Vagina (tissue), 2 donors: Measurements from ENCODE around the gene WDR54.

ENCODE experiments used
- POLR2A ChIP-seq, 2 donors: fragments of 450-650 bp; IDR thresholded peaks; one replicate each; pipeline ENCODE4 v1.6.1; 2017; ENCODE audit warnings: antibody characterized with exemption in 2 of 2, mild to moderate bottlenecking in 2 of 2, moderate library complexity in 2 of 2
- POLR2AphosphoS5 ChIP-seq, 2 donors: sonication (generic); formaldehyde crosslinking; IDR thresholded peaks; one replicate each; pipeline ENCODE4 v1.9.0; 2017; ENCODE audit warnings: antibody characterized with exemption in 2 of 2, mild to moderate bottlenecking in 2 of 2, low read depth in 1 of 2; ENCODE audit not compliant: insufficient read depth in 1 of 2
- TF ChIP-seq, protein P1 (sequence below), 3 experiments: fragments of 450-650 bp in 2 of 3; fragments of 200-600 bp in 1 of 3; sonication (generic) in 1 of 3; IDR thresholded peaks; one replicate each; pipeline ENCODE4 v1.5.1; 2017 to 2019; ENCODE audit warnings: antibody characterized with exemption in 3 of 3, mild to moderate bottlenecking in 2 of 3, moderate library complexity in 2 of 3

DNA sequence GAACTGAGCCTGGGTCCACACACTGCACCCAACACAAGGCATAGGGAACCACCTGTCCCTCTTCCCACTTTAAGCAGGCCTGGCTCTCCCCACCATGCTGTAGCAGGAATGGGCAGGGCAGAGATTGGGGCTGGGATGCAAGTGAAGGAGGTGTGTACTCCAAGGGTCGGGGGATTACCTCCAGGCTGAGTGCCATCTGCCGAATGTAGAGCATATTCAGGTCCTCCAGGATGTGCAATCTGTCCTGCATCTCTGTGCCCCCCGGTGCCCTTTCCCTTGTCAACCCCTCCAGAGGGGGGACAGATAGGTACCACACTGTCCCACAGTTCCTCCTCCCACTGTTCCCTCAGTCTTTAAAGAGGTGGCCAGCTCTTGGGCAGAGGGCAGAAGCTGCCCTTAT, 17.8 kb downstream of the WDR54 start:
- TF ChIP-seq, protein P1, sequence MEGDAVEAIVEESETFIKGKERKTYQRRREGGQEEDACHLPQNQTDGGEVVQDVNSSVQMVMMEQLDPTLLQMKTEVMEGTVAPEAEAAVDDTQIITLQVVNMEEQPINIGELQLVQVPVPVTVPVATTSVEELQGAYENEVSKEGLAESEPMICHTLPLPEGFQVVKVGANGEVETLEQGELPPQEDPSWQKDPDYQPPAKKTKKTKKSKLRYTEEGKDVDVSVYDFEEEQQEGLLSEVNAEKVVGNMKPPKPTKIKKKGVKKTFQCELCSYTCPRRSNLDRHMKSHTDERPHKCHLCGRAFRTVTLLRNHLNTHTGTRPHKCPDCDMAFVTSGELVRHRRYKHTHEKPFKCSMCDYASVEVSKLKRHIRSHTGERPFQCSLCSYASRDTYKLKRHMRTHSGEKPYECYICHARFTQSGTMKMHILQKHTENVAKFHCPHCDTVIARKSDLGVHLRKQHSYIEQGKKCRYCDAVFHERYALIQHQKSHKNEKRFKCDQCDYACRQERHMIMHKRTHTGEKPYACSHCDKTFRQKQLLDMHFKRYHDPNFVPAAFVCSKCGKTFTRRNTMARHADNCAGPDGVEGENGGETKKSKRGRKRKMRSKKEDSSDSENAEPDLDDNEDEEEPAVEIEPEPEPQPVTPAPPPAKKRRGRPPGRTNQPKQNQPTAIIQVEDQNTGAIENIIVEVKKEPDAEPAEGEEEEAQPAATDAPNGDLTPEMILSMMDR (IDR thresholded peaks at IDR 0.05) = no peak
- TF ChIP-seq POLR2A (IDR thresholded peaks at IDR 0.05) (no peak), POLR2AphosphoS5 (IDR thresholded peaks at IDR 0.05; ENCODE audit: insufficient read depth in 1 of 2, low read depth in 1 of 2) (no peak)
